IPS DF 6.9 (cell line): ENCODE measurements around the gene SGK1.
"Not testable (repeated sequence)": the region's sequence is repeated elsewhere in the genome, so short reads cannot be mapped to it uniquely, and the experiment has no call there.

Experiments
- DNase-seq: peaks from one replicate; pipeline ENCODE4 v3.0.0-alpha.2; 2013; ENCODE audit warnings: low read depth, low spot score
- H3K27ac ChIP-seq: one replicate; pipeline ENCODE4 v1.5.1; 2013; ENCODE audit warnings: low read length, control low read depth
- H3K27me3 ChIP-seq: 2 replicates; pipeline ENCODE4 v1.6.1; 2013; ENCODE audit warnings: mild to moderate bottlenecking, low read length; ENCODE audit not compliant: control insufficient read depth, insufficient read depth
- H3K36me3 ChIP-seq: 2 replicates; pipeline ENCODE4 v1.6.1; 2013; ENCODE audit warnings: low read length; ENCODE audit not compliant: control insufficient read depth, insufficient read depth
- H3K4me1 ChIP-seq: 2 replicates; pipeline ENCODE4 v1.6.1; 2013; ENCODE audit warnings: low read length; ENCODE audit not compliant: control insufficient read depth, insufficient read depth
- H3K4me3 ChIP-seq: 2 replicates; pipeline ENCODE4 v1.5.1; 2013; ENCODE audit warnings: mild to moderate bottlenecking, low read length
- H3K9me3 ChIP-seq: 2 replicates; pipeline ENCODE4 v1.6.1; 2013; ENCODE audit warnings: low read length, inconsistent platforms; ENCODE audit not compliant: control insufficient read depth, insufficient read depth
- WGBS: extraction: QIAGEN DNeasy Blood & Tissue Kit; methylation state at CpG from one replicate; pipeline ENCODE4 v1.1.7; 2013; ENCODE audit warnings: mixed read lengths, missing lambda C conversion rate; ENCODE audit not compliant: insufficient read length, insufficient coverage; 5-methylcytosine and 5-hydroxymethylcytosine counted together

Gene SGK1

GRCh38 chr6:134207421-134207820, 110.5 kb downstream of the SGK1 start:
- no peaks in the 10 kb centered on the region for H3K9me3 ChIP-seq
- no peak overlapping the region for H3K27ac ChIP-seq
- no peaks in the 10 kb centered on the region for H3K36me3 ChIP-seq
- H3K4me1 ChIP-seq = no peaks in the 10 kb centered on the region
- WGBS = no CpG with 5 or more reads among the region's 4 CpGs
- no peak for DNase-seq
- no peak overlapping the region for H3K4me3 ChIP-seq
- H3K27me3 ChIP-seq = no peaks in the 10 kb centered on the region

- no peak overlapping the region for H3K27ac ChIP-seq
- WGBS = no CpG with 5 or more reads among the region's 4 CpGs
Observed at GRCh38 chr6:134205366-134205765, 112.5 kb downstream of the SGK1 start.

GRCh38 chr6:134204759-134205158, 113.2 kb downstream of the SGK1 start:
- not testable (repeated sequence) for H3K27ac ChIP-seq, DNase-seq, H3K4me3 ChIP-seq, H3K27me3 ChIP-seq, H3K36me3 ChIP-seq, H3K4me1 ChIP-seq, H3K9me3 ChIP-seq
- no CpG with 5 or more reads among the region's 1 CpG for WGBS

More at GRCh38 chr6:134205366-134205765, 112.5 kb downstream of the SGK1 start:
- Histone ChIP-seq H3K36me3 (no peaks in the 10 kb centered on the region), H3K4me3 (no peak overlapping the region), H3K9me3 (no peaks in the 10 kb centered on the region), H3K27me3 (no peaks in the 10 kb centered on the region), H3K4me1 (no peaks in the 10 kb centered on the region)
- DNase-seq = no peak

GRCh38 chr6:134204031-134204430, 113.9 kb downstream of the SGK1 start:
- H3K36me3 ChIP-seq = no peaks in the 10 kb centered on the region
- H3K4me1 ChIP-seq = no peaks in the 10 kb centered on the region
- WGBS = no CpG with 5 or more reads among the region's 1 CpG
- H3K4me3 ChIP-seq = no peak overlapping the region
- no peaks in the 10 kb centered on the region for H3K27me3 ChIP-seq
- no peaks in the 10 kb centered on the region for H3K9me3 ChIP-seq
- H3K27ac ChIP-seq = no peak overlapping the region
- no peak for DNase-seq

- no CpG with 5 or more reads among the region's 5 CpGs for WGBS
- Histone ChIP-seq H3K4me1 (no peaks in the 10 kb centered on the region), H3K27ac (no peak overlapping the region), H3K9me3 (no peaks in the 10 kb centered on the region), H3K36me3 (no peaks in the 10 kb centered on the region), H3K27me3 (no peaks in the 10 kb centered on the region), H3K4me3 (no peak overlapping the region)
- DNase-seq = no peak
Observed at GRCh38 chr6:134201716-134202115, 116.2 kb downstream of the SGK1 start.

GRCh38 chr6:134199848-134200606, 117.9 kb downstream of the SGK1 start:
- H3K27me3 ChIP-seq = no peaks in the 10 kb centered on the region
- H3K4me3 ChIP-seq = no peak overlapping the region
- H3K9me3 ChIP-seq = no peaks in the 10 kb centered on the region
- H3K4me1 ChIP-seq = no peaks in the 10 kb centered on the region
- no peak overlapping the region for H3K27ac ChIP-seq
- DNase-seq = no peak
- WGBS = no CpG with 5 or more reads among the region's 5 CpGs
- no peaks in the 10 kb centered on the region for H3K36me3 ChIP-seq

GRCh38 chr6:134198093-134198492, 119.8 kb downstream of the SGK1 start:
- DNase-seq = no peak
- no peaks in the 10 kb centered on the region for H3K9me3 ChIP-seq
- no peak overlapping the region for H3K27ac ChIP-seq
- no peaks in the 10 kb centered on the region for H3K36me3 ChIP-seq
- no peaks in the 10 kb centered on the region for H3K4me1 ChIP-seq
- no CpG with 5 or more reads among the region's 3 CpGs for whole genome bisulfite sequencing
- no peaks in the 10 kb centered on the region for H3K27me3 ChIP-seq
- H3K4me3 ChIP-seq = no peak overlapping the region

- no CpG with 5 or more reads among the region's 6 CpGs for WGBS
- not testable (repeated sequence) for H3K27ac ChIP-seq, DNase-seq, H3K4me1 ChIP-seq, H3K4me3 ChIP-seq, H3K27me3 ChIP-seq, H3K9me3 ChIP-seq, H3K36me3 ChIP-seq
Observed at GRCh38 chr6:134197685-134198084, 120.2 kb downstream of the SGK1 start.

GRCh38 chr6:134196568-134197193, 121.2 kb downstream of the SGK1 start:
- Histone ChIP-seq H3K4me1 (peaks cover 2% of the 10 kb centered on the region; the same call in 1 of the 2 replicates), H3K36me3 (no peaks in the 10 kb centered on the region), H3K27ac (no peak overlapping the region), H3K4me3 (no peak overlapping the region), H3K27me3 (no peaks in the 10 kb centered on the region), H3K9me3 (no peaks in the 10 kb centered on the region)
- no CpG with 5 or more reads among the region's 11 CpGs for WGBS
- DNase-seq = no peak

- H3K27ac ChIP-seq = no peak overlapping the region
- H3K27me3 ChIP-seq = no peaks in the 10 kb centered on the region
- WGBS = no CpG with 5 or more reads among the region's 3 CpGs
- H3K36me3 ChIP-seq = no peaks in the 10 kb centered on the region
- no peaks in the 10 kb centered on the region for H3K9me3 ChIP-seq
- peaks cover 2% of the 10 kb centered on the region; the same call in 1 of the 2 replicates for H3K4me1 ChIP-seq
- no peak for DNase-seq
- no peak overlapping the region for H3K4me3 ChIP-seq
Observed at GRCh38 chr6:134195985-134196384, 121.9 kb downstream of the SGK1 start.
